HG03521 (cell line): ENCODE data around the gene EFNA5.

Experiments used
- ATAC-seq: cut with Tn5 transposase; IDR thresholded peaks from one replicate; pipeline ENCODE4 v1.9.1; 2021; ENCODE audit warnings: mild to moderate bottlenecking, moderate library complexity; ENCODE audit not compliant: unreplicated experiment

EFNA5 gene

GRCh38 chr5:107673039-107673367 lies 2.3 kb upstream of the EFNA5 start:
- no peak for ATAC-seq

- ATAC-seq, result no peak
Observed at GRCh38 chr5:107672211-107673038, 1.7 kb upstream of the EFNA5 start.

- no peak for ATAC-seq
Observed at GRCh38 chr5:107671742-107672210, 1.0 kb upstream of the EFNA5 start.

- no peak for ATAC-seq
Observed at GRCh38 chr5:107670087-107670931, 428 bp downstream of the EFNA5 start.

- ATAC-seq, result no peak
Observed at GRCh38 chr5:107669096-107670031, 1.4 kb downstream of the EFNA5 start.

- no peak for ATAC-seq
Observed at GRCh38 chr5:107668154-107669095, 2.3 kb downstream of the EFNA5 start.

- ATAC-seq, result no peak
Observed at GRCh38 chr5:107666051-107666655, 4.6 kb downstream of the EFNA5 start.

- no peak for ATAC-seq
Observed at GRCh38 chr5:107665036-107665570, 5.6 kb downstream of the EFNA5 start.

GRCh38 chr5:107663697-107664096 lies 7.0 kb downstream of the EFNA5 start:
- ATAC-seq, result no peak

GRCh38 chr5:107661650-107662044 lies 9.1 kb downstream of the EFNA5 start:
- ATAC-seq, result no peak

- ATAC-seq, result no peak
Observed at GRCh38 chr5:107661038-107661649, 9.6 kb downstream of the EFNA5 start.

GRCh38 chr5:107658528-107658927 lies 12.2 kb downstream of the EFNA5 start:
- no peak for ATAC-seq

GRCh38 chr5:107655831-107656230 lies 14.9 kb downstream of the EFNA5 start:
- ATAC-seq, result no peak

- ATAC-seq, result no peak
Observed at GRCh38 chr5:107654827-107655226, 15.9 kb downstream of the EFNA5 start.

GRCh38 chr5:107653685-107654084 lies 17.1 kb downstream of the EFNA5 start:
- ATAC-seq, result no peak

GRCh38 chr5:107652839-107653607 lies 17.7 kb downstream of the EFNA5 start:
- ATAC-seq, result no peak

GRCh38 chr5:107652408-107652807 lies 18.3 kb downstream of the EFNA5 start:
- no peak for ATAC-seq

GRCh38 chr5:107651325-107651724 lies 19.4 kb downstream of the EFNA5 start:
- no peak for ATAC-seq
